Mesendoderm (in vitro differentiated cells): ENCODE measurements around the gene LY6G5B.
"Not testable (repeated sequence)": the region's sequence is repeated elsewhere in the genome, so short reads cannot be mapped to it uniquely, and the experiment has no call there.

Source experiments
- DNase-seq: peaks from one replicate; pipeline ENCODE4 v3.0.0; 2013
- H2AK5ac ChIP-seq: 2 replicates; pipeline ENCODE4 v1.6.1; 2013; ENCODE audit warnings: low read length, inconsistent platforms
- H2BK120ac ChIP-seq: 2 replicates; pipeline ENCODE4 v1.6.1; 2013; ENCODE audit warnings: low read depth, mild to moderate bottlenecking, low read length, moderate library complexity, mixed read lengths
- H2BK15ac ChIP-seq: replicated peaks from 2 replicates; pipeline ENCODE4 v1.6.1; 2013; ENCODE audit warnings: low read depth, mild to moderate bottlenecking, moderate library complexity
- H2BK5ac ChIP-seq: 2 replicates; pipeline ENCODE4 v1.6.1; 2013; ENCODE audit warnings: low read length, inconsistent platforms
- H3K18ac ChIP-seq: 2 replicates; pipeline ENCODE4 v1.6.1; 2013; ENCODE audit warnings: mild to moderate bottlenecking, low read length, mixed read lengths
- H3K23ac ChIP-seq: one replicate; pipeline ENCODE4 v1.6.1; 2013; ENCODE audit warnings: low read length
- H3K27ac ChIP-seq: 2 replicates; pipeline ENCODE4 v1.5.1; 2013; ENCODE audit warnings: low read depth, mild to moderate bottlenecking, inconsistent platforms, low read length, moderate library complexity
- H3K27me3 ChIP-seq: 2 replicates; pipeline ENCODE4 v1.6.1; 2013; ENCODE audit warnings: low read length, control low read depth, mild to moderate bottlenecking, inconsistent platforms; ENCODE audit not compliant: insufficient read depth, poor library complexity
- H3K36me3 ChIP-seq: 2 replicates; pipeline ENCODE4 v1.6.1; 2013; ENCODE audit warnings: low read length, inconsistent platforms; ENCODE audit not compliant: control insufficient read depth, insufficient read depth
- H3K4ac ChIP-seq: one replicate; pipeline ENCODE4 v1.6.1; 2013; ENCODE audit warnings: low read depth, mild to moderate bottlenecking, low read length, moderate library complexity
- H3K4me1 ChIP-seq: 2 replicates; pipeline ENCODE4 v1.6.1; 2013; ENCODE audit warnings: low read depth, low read length, inconsistent platforms; ENCODE audit not compliant: control insufficient read depth
- H3K4me2 ChIP-seq: 2 replicates; pipeline ENCODE4 v1.6.1; 2013; ENCODE audit warnings: low read length
- H3K4me3 ChIP-seq: 2 replicates; pipeline ENCODE4 v1.5.1; 2013; ENCODE audit warnings: mild to moderate bottlenecking, low read length
- H3K56ac ChIP-seq: one replicate; pipeline ENCODE4 v1.6.1; 2013; ENCODE audit warnings: low read length
- H3K79me1 ChIP-seq: 2 replicates; pipeline ENCODE4 v1.6.1; 2013; ENCODE audit warnings: low read length, inconsistent platforms
- H3K79me2 ChIP-seq: 2 replicates; pipeline ENCODE4 v1.6.1; 2013; ENCODE audit warnings: mild to moderate bottlenecking, low read length; ENCODE audit not compliant: control insufficient read depth, insufficient read depth
- H3K9ac ChIP-seq: 2 replicates; pipeline ENCODE4 v1.6.1; 2013; ENCODE audit warnings: low read length, inconsistent platforms
- H4K5ac ChIP-seq: one replicate; pipeline ENCODE4 v1.6.1; 2013; ENCODE audit warnings: low read length
- H4K8ac ChIP-seq: one replicate; pipeline ENCODE4 v1.6.1; 2013; ENCODE audit warnings: low read depth, mild to moderate bottlenecking, control low read depth, low read length, moderate library complexity
- WGBS: extraction: QIAGEN DNeasy Blood & Tissue Kit; methylation state at CpG from one replicate; pipeline ENCODE4 v1.1.7; 2013; ENCODE audit warnings: low lambda C conversion rate, missing lambda C conversion rate; ENCODE audit not compliant: insufficient coverage; ENCODE audit errors: extremely low coverage; 5-methylcytosine and 5-hydroxymethylcytosine counted together

Gene LY6G5B

DNA sequence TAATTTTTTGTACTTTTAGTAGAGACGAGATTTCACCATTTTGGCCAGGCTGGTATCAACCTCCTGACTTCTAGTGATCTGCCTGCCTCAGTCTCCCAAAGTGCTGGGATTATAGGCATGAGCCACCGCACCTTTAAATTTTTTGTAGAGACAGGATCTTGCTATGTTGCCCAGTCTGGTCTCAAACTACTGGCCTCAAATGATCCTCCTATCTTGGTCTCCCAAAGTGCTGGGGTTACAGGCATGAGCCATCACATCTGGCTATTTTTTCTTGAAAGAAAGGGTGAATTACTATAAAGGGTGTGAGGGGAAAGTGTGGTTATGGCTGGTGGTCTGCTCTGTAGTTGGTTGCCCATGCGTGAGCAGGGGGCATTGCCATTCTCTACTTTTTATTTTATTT is 38.4 kb downstream of the LY6G5B start:
- Histone ChIP-seq H2BK120ac (no peak overlapping the region), H3K56ac (no peak overlapping the region), H3K79me2 (no peaks in the 10 kb centered on the region), H4K8ac (no peak overlapping the region), H2BK15ac (no peak overlapping the region), H2AK5ac (no peak overlapping the region), H3K4me1 (peaks cover 6% of the 10 kb centered on the region), H3K18ac (no peak overlapping the region), H4K5ac (no peak overlapping the region), H3K4me2 (no peak overlapping the region), H3K79me1 (no peaks in the 10 kb centered on the region), H3K23ac (no peak overlapping the region), H3K4ac (no peak overlapping the region), H3K4me3 (no peak overlapping the region), H2BK5ac (no peak overlapping the region), H3K27ac (no peak overlapping the region), H3K9ac (no peak overlapping the region), H3K27me3 (no peaks in the 10 kb centered on the region), H3K36me3 (no peaks in the 10 kb centered on the region)
- DNase-seq: no peak
- no CpG with 5 or more reads among the region's 3 CpGs for WGBS

DNA sequence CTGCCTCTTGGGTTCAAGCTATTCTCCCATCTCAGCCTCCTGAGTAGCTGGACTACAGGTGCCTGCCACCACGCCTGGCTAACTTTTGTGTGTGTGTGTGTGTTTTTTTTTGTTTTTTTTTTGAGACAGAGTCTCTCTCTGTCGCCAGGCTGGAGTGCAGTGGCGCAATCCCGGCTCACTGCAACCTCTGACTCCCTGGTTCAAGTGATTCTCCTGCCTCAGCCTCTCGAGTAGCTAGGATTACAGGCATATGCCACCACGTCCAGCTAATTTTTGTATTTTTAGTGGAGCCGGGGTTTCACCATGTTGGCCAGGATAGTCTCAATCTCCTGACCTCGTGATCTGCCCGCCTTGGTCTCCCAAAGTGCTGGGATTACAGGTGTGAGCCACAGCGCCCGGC is 39.4 kb downstream of the LY6G5B start:
- H4K5ac ChIP-seq, H2BK5ac ChIP-seq, H2BK120ac ChIP-seq, H3K18ac ChIP-seq, DNase-seq, H3K4me2 ChIP-seq, H3K79me2 ChIP-seq, H3K4me3 ChIP-seq, H3K4ac ChIP-seq, H3K36me3 ChIP-seq, H3K79me1 ChIP-seq, H3K9ac ChIP-seq, H2BK15ac ChIP-seq, H2AK5ac ChIP-seq, H4K8ac ChIP-seq, H3K23ac ChIP-seq, H3K27ac ChIP-seq, H3K56ac ChIP-seq, H3K27me3 ChIP-seq: not testable (repeated sequence)
- no CpG with 5 or more reads among the region's 11 CpGs for WGBS
- peaks cover 12% of the 10 kb centered on the region for H3K4me1 ChIP-seq

DNA sequence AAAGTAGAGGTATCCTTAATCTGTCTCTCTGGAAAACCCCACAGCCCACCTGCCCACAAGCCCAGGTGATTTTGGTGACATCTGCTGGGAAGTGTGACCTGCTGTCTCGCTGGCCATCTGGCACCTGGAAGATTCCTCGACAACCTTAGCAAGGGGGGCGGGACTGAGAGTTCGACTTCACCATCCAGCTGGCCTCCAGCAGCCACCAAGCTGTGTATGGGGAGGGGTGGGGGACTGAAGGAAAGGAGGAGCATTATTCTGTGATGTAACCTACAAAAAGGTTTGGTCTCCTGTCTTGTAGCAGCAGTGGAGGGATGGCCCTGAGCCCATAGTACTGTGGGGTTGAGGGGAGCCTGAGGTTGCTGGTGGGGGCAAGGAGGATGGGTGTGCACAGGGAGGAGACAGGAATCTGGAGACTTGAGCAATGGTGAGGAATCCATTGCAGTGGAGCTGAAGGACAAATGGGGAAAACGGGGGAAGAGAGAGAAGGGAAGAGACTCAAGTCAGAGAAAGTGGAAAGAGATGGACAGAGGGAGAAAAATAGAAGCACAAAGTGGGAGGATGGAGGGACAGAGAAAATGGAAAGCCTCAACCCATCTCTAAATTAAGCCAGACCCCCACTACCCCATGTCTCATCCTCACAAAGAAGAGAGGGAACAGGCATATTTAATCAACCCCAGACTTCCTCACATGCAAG is 40.9 kb downstream of the LY6G5B start:
- no peak overlapping the region for H3K18ac ChIP-seq
- no peaks in the 10 kb centered on the region for H3K79me2 ChIP-seq
- no peak overlapping the region for H3K23ac ChIP-seq
- H3K36me3 ChIP-seq: no peaks in the 10 kb centered on the region
- H4K8ac ChIP-seq: no peak overlapping the region
- H3K4me2 ChIP-seq: no peak overlapping the region
- H3K56ac ChIP-seq: peak overlapping the region; percentile 54
- DNase-seq: peak; percentile 45
- peak overlapping the region; percentile 43 for H2AK5ac ChIP-seq
- H3K79me1 ChIP-seq: no peaks in the 10 kb centered on the region
- H2BK120ac ChIP-seq: no peak overlapping the region
- H3K4me1 ChIP-seq: peaks cover 18% of the 10 kb centered on the region
- no peak overlapping the region for H2BK15ac ChIP-seq
- no peak overlapping the region for H3K4ac ChIP-seq
- no peak overlapping the region for H4K5ac ChIP-seq
- WGBS: no CpG with 5 or more reads among the region's 5 CpGs
- H3K4me3 ChIP-seq: no peak overlapping the region
- H2BK5ac ChIP-seq: no peak overlapping the region
- H3K9ac ChIP-seq: peak overlapping the region; percentile 13
- H3K27me3 ChIP-seq: no peaks in the 10 kb centered on the region
- H3K27ac ChIP-seq: no peak overlapping the region

DNA sequence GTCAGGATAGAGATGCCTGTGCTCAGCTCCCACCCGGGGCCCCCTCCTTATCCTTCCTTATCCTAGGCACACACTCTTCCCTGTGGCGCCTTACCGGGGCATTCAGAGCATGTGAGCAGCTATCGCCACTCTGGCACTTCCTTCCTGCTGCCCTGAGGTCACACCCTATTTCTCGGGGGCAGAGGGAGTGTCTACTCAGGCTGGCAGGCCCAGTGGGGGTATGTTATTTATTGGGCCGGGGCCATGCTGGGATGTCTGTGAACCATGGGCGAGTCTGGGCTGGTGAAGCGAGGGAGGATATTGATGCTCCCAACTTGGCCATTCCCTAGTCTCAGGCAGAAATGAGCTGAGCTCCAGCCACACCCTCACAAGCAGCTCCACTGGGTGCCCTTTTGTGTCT is 41.5 kb downstream of the LY6G5B start:
- Histone ChIP-seq H3K56ac (no peak overlapping the region), H3K27ac (no peak overlapping the region), H3K79me1 (no peaks in the 10 kb centered on the region), H3K18ac (no peak overlapping the region), H3K36me3 (no peaks in the 10 kb centered on the region), H3K4me2 (no peak overlapping the region), H4K5ac (no peak overlapping the region), H3K4me1 (peaks cover 18% of the 10 kb centered on the region), H2BK5ac (no peak overlapping the region), H3K9ac (no peak overlapping the region), H2AK5ac (no peak overlapping the region), H4K8ac (no peak overlapping the region), H3K27me3 (no peaks in the 10 kb centered on the region), H2BK15ac (no peak overlapping the region), H3K79me2 (no peaks in the 10 kb centered on the region), H2BK120ac (no peak overlapping the region), H3K23ac (no peak overlapping the region), H3K4me3 (no peak overlapping the region), H3K4ac (no peak overlapping the region)
- DNase-seq: no peak
- no CpG with 5 or more reads among the region's 8 CpGs for WGBS

DNA sequence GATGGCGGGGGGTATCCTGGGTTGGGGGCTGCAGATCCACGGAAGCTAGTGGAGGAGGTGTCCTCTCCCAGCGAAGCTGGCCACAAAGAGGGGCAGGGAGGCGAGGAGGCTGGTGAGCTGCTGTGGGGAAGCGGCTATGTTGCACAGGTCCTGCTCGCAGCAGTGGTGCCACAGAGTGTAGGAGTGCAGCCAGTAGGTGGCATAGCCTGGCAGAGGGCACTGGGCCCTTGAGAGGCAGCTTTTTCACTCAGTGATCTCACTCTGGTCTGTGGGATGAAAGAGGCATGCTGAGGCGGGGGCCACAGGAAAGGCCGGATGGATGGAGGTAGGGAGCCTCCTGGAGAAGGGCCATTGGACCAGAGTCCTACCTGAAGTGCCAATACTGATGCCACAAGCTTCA is 42.5 kb downstream of the LY6G5B start:
- Histone ChIP-seq H2AK5ac (peak overlapping the region; percentile 15), H3K9ac (no peak overlapping the region), H2BK5ac (no peak overlapping the region), H4K5ac (no peak overlapping the region), H3K4me1 (peaks cover 18% of the 10 kb centered on the region), H2BK120ac (no peak overlapping the region), H3K79me1 (no peaks in the 10 kb centered on the region), H4K8ac (no peak overlapping the region), H3K4ac (no peak overlapping the region), H3K23ac (no peak overlapping the region), H3K56ac (peak overlapping the region; percentile 62), H3K27me3 (no peaks in the 10 kb centered on the region), H3K36me3 (no peaks in the 10 kb centered on the region), H3K79me2 (no peaks in the 10 kb centered on the region), H3K4me2 (no peak overlapping the region), H2BK15ac (no peak overlapping the region), H3K4me3 (no peak overlapping the region), H3K27ac (no peak overlapping the region), H3K18ac (no peak overlapping the region)
- no CpG with 5 or more reads among the region's 8 CpGs for WGBS
- DNase-seq: no peak

DNA sequence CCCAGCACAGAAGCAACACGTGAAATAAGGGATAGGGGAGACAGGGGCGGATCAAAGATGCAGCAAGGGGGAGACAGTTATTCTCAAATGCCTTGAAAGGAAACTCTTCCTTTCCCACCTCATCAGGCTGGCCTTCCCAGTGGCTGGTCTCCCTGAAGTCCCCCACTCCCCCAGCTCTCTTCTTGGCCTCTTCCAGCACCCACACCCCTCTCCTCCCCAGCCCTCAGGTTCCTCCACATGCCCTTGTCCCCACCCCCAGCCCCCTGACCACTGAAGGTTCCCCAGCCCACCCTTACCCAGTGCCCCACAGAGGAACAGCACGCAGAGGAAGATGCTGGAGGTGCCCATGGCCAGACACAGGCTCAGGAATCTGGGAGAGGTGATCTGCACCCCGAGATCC is 43.7 kb downstream of the LY6G5B start:
- H3K4me2 ChIP-seq: no peak overlapping the region
- H3K27ac ChIP-seq: peak overlapping the region; percentile 69
- H4K8ac ChIP-seq: peak overlapping the region; percentile 79
- no peak for DNase-seq
- H3K27me3 ChIP-seq: no peaks in the 10 kb centered on the region
- peak overlapping the region; percentile 51 for H2AK5ac ChIP-seq
- peak overlapping the region; percentile 96 for H2BK5ac ChIP-seq
- H2BK15ac ChIP-seq: peak overlapping the region; percentile 37
- no peak overlapping the region for H3K23ac ChIP-seq
- H3K4ac ChIP-seq: peak overlapping the region; percentile 81
- H3K56ac ChIP-seq: peak overlapping the region; percentile 93
- H3K4me3 ChIP-seq: no peak overlapping the region
- peaks cover 21% of the 10 kb centered on the region for H3K4me1 ChIP-seq
- peak overlapping the region; percentile 92 for H3K18ac ChIP-seq
- no peaks in the 10 kb centered on the region for H3K36me3 ChIP-seq
- peak overlapping the region; percentile 62 for H3K9ac ChIP-seq
- no peaks in the 10 kb centered on the region for H3K79me1 ChIP-seq
- peak overlapping the region; percentile 73 for H2BK120ac ChIP-seq
- no peak overlapping the region for H4K5ac ChIP-seq
- WGBS: no CpG with 5 or more reads among the region's 4 CpGs
- H3K79me2 ChIP-seq: no peaks in the 10 kb centered on the region
